Stimulated activated CD4-positive, alpha-beta T cell treated with anti-CD3 and anti-CD28 coated beads, Interleukin-12 subunit alpha, Interleukin-12 subunit beta, amount 100 ng/mL, for 4 hours (primary cell): ENCODE results near the gene CC2D1A.

ENCODE experiments used
- DNase-seq: peaks from one replicate; pipeline ENCODE4 v3.0.0-alpha.2; 2020

Gene CC2D1A

DNA sequence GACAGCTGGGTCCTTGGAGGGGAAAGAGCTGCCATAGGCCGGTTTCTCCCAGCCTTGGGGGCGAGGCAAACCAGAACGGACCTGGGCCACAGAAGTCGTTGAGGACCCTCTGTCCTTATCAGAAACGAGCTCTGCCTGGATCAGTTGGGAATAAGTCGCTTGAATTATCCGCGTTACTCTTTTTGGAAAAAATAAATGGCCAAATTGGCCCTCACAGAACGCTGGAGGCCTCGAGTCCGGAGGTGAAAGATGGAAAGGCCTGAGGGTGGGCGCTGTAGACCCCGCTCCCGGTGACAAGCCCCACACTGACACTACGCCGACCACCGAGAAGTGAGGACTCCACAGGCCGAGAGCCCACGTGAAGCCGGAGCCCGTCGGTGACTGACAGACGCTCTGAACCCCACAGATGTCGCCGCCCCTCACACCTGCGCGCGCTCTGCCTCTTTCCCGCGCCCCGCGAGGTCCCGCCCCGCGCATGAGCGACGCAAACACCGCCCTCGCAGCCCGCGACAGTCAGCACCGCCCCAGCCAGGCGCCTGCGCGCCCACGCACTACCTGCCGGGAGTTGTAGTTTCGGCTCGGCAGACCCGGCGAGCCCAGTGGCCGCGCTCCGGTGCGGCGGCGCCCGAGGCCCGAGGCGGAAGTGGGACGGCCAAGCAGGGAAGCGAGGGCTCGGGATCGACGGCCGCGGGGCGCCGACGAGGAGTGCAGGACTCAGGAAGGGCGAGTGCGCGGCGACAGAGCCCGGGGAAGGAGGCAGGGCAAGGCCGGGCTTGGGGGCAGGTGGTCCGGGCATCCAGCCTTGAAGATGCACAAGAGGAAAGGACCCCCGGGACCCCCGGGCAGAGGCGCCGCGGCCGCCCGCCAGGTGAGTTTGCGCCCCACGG lies at the start of gene CC2D1A, which contains the start of gene BRME1:
TSS of gene CC2D1A (plus strand) at position 568 of the 887 bp plus-strand sequence. CDS start at position 809, 241 bp downstream.
TSS of gene BRME1 (minus strand) at position 484 of the 887 bp plus-strand sequence. CDS start 1,225 bp downstream, outside the sequence.
- peak; percentile 96 for DNase-seq

DNA sequence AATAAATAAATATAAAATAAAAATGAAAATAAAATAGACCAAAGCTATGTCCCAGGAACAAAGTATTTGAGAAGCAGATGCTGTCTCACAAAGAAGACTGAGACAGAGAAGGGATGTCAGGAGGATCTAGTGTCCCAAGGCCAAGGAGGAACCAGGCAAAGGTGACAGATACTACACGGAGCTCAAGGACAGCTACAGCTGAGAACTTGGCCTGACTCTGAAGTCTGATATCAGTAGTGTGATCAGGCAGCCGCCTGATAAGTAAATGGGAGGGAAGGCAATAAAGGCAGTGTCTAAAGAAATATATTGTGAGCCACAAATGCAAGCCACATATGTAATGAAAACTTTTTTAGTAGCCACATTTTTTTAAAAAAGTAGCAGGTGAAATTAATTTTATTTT lies 49.5 kb upstream of the CC2D1A start:
- no peak for DNase-seq

- no peak for DNase-seq
These were observed 46.6 kb upstream of the CC2D1A start for GRCh38 chr19:13859361-13859880.

GRCh38 chr19:13860679-13861391 lies 45.2 kb upstream of the CC2D1A start:
- DNase-seq, result no peak

DNA sequence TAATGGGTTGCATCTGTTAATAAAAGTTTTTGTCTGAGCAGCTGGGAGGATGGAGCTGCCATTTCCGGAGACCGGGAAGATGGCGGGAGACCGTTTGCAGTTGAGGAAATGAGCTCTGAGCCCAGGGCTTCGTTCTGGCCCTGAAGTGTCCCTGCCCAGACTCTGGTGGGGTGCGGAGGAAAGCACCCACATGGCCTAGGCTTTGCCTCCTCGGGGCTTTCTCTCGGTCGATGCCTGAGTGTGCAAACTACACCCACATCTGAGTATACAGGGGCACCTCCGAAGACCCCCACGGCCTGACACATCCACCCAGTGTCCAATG lies 44.6 kb upstream of the CC2D1A start:
- no peak for DNase-seq

DNA sequence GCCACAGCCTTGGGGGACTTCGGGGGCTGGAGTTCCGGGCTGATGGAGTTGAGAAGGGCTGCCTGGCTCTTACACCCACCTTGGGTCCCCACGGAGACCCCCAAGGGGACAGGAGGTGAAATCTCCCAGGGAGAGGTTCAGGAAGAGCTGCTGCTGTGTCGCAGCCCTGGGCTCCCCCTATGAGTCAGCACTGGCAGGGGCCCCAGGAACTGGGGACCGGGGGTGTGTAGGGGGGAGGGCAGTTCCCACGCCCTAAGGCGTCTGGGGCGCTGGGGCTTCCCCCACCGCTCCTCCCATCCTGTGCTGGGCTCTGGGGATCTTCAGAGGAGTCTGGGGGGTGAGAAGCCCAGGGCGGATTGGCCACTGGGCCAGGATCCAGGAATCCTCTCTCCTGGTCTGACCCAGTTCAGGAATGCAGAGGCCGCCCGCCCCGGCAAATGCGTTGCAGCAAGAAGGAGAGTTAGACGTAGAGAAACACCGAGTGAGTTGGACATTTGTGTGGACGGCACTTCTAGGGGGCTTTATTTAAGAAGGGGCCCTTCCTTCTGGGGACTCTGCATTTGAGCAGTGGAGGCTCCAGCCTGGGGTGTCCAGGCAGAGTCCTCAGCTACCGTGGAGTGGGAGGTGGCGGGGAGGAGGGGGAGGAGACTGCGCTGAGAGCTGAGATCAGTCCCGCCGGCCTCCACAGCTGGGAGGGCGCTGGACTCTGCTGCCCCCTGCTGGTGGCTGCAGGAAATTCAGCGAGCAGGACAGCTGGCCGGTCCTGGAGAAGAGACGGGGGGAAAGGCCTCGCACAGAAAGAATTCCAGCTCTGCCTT lies 44.1 kb upstream of the CC2D1A start:
- peak; percentile 85 for DNase-seq

GRCh38 chr19:13864046-13864666 lies 41.8 kb upstream of the CC2D1A start:
- no peak for DNase-seq

- DNase-seq, result no peak
These were observed 41.1 kb upstream of the CC2D1A start for GRCh38 chr19:13864667-13865570.

DNA sequence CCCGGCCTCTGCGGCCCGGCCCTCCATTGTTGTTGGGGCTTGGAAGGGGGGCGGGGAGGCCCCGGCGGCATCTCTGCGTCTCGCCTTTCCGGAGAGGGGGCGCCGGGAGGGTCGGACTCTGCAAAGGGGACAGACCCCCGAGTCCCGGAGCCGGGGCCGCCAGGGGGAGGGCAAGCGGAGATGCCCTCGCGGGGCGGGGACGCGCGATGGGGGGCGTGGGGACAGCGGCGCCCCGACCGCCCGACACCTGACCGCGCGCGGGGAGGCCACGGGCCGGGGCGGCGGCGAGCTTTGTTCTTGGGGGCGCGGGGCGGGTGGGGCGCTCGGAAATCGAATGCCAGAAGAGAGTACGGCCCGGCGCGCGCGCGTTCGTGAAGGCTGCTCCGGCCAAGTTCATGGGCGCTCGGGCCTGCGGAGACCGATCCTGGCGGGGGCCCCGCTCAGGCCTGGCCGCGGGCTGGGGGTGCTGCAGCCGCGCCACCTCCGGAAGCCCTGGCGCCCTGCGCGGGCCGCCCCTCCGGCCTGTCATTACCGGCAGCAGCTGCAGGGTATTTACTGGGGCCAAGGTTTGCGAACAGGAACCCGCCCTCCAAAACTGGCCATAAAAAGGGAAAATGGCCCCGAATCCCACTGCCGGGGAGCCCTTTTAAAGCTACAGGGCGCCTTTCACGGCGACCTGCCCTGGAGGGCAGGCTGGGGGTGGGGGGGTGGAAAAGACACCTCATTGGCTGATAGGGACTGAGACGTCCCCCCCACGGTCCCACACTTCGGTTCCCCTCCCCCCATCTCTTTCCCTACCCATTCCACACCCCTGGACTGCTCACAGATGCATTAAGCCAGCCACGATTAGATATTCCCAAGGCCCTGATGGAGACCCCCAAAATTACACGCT lies 40.2 kb upstream of the CC2D1A start:
- no peak for DNase-seq

- no peak for DNase-seq
These were observed 39.4 kb upstream of the CC2D1A start for GRCh38 chr19:13866463-13867046.

DNA sequence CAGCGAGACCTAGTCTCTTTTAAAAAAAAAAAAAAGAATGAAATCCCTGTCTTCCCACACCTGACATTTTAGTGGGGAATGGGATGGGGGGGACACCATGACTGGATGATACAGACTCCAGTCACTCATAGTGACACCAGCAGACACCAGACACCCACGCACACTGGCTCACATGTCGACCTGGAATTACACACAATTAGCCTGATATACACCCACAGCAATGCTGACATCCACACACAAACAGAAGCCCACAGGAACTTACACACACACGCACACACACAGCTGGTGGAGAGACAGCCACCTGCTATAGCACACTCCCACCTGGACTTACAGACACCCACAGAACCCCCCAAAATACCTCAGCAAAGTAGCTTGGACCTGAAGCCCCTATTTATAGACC lies 37.3 kb upstream of the CC2D1A start:
- DNase-seq, result no peak

DNA sequence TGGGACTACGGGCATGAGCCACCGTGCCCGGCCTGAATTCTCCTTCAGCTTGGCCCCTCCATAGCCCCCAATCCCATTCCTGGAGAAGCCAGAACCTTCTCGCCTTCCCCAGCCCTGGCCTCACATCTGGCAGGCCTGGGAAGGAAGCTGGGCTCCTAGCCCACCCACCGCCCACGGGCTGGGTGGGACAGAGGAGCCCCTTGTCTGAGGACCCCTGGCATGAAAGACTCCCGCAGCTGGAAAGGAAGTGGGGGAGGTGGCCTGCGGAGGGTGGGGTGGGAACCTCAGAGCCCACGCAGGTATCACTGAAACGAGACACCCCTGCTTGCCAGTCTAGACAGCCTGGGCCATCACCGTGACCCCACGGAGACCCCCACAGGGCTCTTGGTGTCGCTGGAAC lies 36.7 kb upstream of the CC2D1A start:
- DNase-seq, result no peak

DNA sequence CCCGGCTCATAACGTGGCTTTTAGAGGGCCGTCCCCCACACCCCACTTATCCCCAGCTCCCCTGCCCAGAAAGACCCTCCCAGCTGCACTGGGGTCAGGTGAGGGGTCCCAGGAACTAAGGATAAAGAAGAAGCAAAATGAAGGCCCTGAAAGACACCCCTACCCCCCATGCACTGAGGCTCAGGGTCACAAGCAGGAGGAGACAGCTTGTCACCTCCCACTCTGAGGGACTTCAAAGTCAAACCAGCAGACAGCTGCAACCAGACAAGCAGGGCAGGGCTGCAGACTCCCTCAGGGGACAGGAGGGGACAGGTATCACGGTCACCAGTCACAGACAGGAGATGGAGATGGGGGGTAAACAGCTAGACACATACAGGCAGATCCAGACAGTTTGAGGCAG lies 35.1 kb upstream of the CC2D1A start:
- DNase-seq, result no peak

- DNase-seq, result no peak
These were observed 33.7 kb upstream of the CC2D1A start for GRCh38 chr19:13872339-13872694.

DNA sequence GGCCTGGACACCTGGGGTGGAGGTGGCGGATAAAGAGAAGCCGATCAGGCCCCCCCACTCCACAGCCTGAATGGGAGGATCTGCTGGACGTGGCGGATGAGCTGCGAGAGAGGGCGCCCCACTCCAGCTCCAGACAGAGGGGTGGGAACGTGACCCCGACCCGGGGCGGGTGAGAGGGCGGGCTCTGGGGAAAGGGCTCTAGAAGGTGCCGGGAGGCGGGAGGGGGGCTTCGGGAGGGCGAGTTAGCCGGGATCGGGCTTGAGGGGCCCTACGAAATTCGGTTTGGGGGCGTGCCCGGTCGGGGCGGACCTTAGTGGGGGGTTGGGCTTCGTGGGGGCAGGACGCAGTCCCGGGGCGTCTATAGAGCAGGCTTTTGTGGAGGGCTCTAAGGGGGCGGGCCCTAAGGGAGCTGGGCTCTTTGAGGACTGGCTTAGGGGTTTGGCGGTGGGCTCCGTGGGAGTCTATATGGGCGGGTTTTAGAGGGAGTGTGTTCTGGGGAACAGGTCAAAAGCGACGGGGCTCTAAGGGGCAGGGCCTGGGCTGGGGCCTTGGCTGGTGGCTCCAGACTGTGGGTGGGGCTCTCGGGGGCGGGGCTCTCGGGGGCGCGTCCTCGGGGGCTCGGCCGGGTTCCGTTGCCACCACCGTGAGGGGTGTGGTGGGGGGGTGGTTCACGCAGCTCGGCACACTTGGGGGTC lies 33.2 kb upstream of the CC2D1A start:
- DNase-seq, result no peak

DNA sequence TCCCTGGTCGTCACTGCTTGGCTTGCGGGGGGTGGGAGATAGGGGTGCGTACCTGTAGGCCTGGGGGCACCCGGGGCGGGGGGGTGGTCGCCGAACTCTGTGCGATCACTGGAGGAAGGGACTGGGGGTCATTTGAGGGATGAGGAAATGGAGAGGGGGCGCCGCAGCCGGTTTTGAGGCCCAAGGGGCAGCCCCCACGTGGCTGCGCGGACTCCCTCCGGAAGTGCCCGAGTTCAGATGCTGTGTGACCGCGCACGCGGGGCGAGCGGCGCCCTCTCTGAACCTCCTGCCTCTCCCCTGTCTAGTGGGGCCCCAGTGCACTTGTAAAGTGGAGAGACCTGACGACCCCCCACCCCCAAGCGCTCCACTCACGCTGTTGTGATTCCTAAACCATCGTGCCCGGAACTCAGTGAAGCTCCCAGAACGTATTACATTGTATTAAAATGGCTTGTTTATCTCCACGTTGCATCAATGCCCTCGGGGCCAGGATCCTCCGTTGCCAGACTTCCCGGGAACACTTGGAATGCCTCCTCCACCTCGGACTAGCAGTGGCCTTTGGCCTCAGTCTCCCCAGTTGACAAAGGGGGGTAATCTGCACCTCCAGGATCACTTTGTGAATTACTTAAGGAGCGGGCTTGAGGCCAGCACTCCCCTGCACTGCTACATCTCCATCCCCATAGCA lies 32.0 kb upstream of the CC2D1A start:
- DNase-seq, result no peak

DNA sequence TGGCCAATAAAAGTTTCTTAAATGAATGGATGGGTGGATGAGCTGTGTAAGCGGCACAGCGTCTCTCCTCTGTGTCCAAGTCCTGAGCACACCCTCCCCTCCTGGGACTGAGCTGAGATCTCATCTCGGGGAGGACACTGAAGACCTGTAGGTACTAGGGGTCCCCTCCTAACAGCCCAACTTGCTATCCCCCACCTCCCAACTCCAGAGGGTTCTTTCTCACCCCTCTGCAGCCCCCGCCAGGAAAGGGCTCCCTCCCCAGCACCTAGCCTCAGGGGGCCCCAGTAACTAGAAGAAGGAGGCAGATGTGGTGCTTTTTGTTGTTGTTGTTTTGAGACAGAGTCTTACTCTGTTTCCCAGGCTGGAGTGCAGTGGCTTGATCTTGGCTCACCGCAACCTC lies 30.2 kb upstream of the CC2D1A start:
- no peak for DNase-seq

GRCh38 chr19:13876834-13877233 lies 29.2 kb upstream of the CC2D1A start, which contains the start of gene NANOS3:
Gene NANOS3 (plus strand): TSS chr19:13877134. CDS start chr19:13877249, 115 bp downstream.
- no peak for DNase-seq

DNA sequence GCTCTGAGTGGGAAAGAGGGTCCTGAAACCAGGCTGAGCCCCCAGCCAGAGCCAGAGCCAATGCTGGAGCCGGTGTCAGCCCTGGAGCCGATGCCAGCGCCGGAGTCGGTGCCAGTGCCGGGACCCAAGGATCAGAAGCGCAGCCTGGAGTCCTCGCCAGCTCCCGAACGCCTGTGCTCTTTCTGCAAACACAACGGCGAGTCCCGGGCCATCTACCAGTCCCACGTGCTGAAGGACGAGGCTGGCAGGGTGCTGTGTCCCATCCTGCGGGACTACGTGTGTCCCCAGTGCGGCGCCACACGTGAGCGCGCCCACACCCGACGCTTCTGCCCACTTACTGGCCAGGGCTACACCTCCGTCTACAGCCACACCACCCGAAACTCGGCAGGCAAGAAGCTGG lies 28.7 kb upstream of the CC2D1A start:
- no peak for DNase-seq
